CD4-positive, alpha-beta T cell treated with Interferon gamma for 1 hour (primary cell): ENCODE data around the gene MBLAC1.

Source experiments
- DNase-seq: peaks from one replicate; pipeline ENCODE4 v3.0.0-alpha.2; 2020

MBLAC1 gene

DNA sequence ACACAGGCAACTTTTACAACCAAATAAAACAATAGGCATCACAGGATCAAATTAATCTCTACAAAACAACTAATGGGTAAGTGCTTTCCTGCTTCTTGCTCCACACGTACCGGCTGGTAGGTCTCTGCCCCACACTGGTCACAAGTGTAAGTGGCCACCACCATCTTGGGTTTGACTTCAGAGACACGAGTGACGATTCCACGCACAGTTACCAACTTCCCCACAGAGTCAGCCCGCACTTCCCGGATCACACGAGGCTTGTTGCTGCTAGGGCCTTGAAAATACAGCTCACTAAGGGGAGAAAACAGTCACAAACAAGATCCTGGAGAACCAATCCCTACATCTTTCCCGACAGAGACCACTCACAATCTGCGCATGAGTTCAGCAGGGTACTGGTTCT lies 27.9 kb upstream of the MBLAC1 start:
- no peak for DNase-seq

DNA sequence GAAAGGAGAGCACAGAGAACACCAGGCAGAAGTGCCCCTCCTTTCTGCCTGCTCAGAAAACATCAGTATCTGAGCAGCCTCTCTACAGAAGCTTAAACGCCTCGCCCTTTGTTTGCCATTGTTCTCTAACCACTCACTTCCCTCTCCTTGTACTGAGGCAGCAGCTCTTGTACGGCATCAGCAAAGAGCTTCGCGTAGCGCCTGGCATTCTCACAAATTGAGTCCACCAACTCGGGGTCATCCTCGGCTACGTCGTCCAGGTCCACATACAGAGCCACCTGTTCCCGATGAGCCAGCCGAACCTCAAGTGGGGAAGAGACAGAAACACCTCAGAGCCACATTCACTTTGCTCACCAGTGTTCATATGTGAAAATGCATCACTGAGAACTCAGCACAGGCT lies 27.3 kb upstream of the MBLAC1 start:
- no peak for DNase-seq

DNA sequence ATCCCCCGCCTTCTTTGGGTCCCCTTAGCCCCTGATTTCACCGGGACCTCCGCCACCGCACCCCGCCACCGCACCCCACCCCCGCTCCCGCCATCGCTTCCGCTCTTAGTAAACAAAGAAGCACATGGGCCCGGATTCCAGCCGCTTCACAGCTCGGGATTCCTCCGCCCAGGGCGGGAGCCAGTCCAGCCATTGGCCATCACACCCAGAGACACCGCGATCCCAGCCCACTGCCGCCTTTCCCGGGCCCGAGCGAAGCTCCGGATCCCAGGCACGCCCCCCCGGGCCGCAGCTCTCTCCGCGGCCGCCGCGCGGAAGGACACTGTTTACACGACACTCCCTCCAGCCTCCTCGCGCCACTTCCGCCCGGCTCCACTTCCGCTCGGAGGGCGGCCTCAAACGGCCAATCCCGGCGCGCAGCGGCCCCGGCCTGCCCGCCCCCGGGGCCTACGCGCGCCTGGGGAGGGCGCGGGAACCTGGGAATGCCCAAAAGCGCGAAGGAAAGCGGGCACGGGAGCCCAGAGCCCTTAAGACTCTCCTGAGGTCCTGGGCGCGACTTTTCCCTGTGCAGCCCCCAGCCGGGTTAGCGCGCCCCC lies 26.2 kb upstream of the MBLAC1 start:
- peak; percentile 83 for DNase-seq

DNA sequence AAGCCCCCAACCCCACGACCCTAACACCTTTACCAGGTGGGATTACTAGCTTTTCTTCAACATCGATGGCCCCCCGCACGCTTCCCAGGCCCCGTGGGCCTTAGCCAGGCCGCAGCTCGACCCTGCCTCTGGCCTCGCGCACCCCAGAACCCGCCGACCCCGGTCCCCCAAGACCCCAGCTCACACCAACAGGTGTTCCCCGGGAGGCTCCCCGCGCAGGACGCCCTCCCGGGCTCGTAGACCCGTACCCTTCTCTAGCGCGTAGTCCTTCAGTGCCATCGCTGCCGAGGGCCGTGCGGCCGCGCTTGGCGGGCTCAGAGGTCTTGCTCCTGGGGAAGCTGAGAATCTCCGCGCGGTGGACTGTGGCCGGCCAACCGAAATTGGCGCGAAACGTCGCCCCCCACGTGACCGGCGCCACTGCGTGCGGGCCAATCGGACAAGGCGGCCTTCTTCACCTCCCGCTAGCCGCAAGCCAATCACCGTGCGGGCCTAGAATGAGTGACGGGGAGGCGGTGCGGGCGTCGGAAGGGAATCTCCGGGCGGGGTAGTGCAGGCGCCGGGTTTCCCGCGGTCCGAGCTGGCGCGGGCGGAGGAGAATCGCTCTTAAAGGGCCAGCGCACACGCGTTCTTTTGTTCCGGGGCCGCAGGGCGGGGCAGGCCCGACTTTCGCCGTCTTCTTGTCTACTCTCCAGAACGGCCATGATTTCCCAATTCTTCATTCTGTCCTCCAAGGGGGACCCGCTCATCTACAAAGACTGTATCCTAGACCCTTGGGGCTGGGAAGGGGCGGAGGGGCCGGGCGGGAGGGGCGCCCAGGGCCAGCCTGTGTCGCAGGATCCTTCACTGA lies 25.5 kb upstream of the MBLAC1 start, which contains the start of the genes AP4M1 and MCM7:
Gene AP4M1 (plus strand): TSS at position 628 of the 847 bp plus-strand sequence. CDS start 72 bp downstream, at position 700.
Gene MCM7 (minus strand): TSS at position 382 of the 847 bp plus-strand sequence. CDS start 103 bp downstream, at position 279.
- peak; percentile 96 for DNase-seq

DNA sequence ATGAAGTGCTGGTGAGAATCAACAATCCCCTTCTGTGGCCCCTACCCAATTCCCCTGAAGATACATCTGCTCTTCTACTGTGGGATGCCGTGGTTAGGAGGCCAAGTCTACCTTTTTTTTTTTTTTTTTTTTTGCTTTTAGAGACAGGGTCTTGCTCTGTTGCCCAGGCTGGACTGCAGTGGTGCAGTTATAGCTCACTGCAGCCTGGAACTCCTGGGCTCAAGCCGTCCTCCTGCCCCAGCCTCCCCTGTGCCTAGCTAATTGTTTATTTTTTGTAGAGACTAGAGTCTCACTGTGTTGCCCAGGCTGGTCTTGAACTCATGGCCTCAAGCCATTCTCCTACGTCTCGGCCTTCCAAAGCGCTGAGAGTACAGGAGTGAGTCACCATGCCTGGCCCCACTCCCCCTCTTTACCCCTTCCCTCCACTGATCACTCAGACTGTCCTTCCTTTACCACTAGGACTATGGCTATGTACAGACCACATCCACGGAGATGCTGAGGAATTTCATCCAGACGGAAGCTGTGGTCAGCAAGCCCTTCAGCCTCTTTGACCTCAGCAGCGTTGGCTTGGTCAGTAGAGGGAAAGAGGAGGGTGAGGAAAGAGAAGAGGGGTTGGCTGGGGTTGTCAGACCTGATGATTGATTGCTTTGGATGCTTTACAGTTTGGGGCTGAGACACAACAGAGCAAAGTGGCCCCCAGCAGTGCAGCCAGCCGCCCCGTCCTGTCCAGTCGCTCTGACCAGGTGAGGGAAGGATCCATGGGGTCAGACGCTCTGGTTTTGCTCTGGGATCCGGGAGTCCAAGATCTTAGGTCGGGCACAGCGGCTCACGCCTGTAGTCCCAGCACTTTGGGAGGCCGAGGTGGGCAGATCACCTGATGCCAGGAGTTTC lies 23.6 kb upstream of the MBLAC1 start:
- no peak for DNase-seq

DNA sequence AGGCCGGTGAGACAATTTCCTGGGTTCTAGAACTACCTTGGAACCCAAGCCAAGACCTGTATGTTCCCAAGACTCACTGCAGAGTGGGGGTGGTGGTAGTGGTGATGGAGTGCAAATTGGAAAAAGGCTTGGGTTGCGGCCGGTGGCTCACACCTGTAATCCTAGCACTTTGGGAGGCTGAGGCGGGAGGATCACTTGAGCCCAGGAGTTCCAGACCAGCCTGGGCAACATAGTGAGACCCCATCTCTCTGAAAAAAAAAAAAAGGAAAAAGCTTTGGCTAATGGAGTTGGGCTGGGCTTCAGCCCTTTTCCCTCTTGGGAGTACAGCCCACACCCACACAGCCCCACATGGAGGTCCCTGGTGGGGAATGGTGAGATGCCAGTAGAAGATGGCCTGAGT lies 21.2 kb upstream of the MBLAC1 start:
- no peak for DNase-seq

- DNase-seq = no peak
Observed at GRCh38 chr7:100106633-100107032, 20.1 kb upstream of the MBLAC1 start.

GRCh38 chr7:100107125-100107737 lies 19.5 kb upstream of the MBLAC1 start:
- no peak for DNase-seq

- no peak for DNase-seq
Observed at GRCh38 chr7:100107890-100108289, 18.9 kb upstream of the MBLAC1 start.

- DNase-seq = no peak
Observed at GRCh38 chr7:100109521-100110163, 17.1 kb upstream of the MBLAC1 start.

GRCh38 chr7:100111156-100111555 lies 15.6 kb upstream of the MBLAC1 start:
- no peak for DNase-seq

DNA sequence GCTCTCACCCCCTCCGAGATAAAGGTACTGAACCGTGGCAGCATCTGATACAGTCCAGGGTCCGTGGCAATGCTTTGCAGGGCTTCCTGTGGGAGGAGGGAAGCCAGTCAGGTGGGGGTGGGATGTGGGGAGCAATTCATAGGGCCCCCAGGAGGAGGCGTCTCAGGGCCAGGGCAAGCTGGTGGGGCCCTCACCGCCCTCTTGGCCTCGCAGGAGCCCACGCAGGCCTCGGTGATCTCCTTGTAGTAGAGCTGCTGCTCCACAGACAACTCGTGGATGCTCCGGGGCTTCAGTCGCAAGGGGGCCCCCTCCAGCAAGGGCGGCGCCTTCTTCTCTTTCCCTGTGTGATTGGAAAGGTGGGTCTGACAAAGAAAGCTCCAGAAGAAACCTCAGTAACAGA lies 14.9 kb upstream of the MBLAC1 start:
- DNase-seq = no peak

DNA sequence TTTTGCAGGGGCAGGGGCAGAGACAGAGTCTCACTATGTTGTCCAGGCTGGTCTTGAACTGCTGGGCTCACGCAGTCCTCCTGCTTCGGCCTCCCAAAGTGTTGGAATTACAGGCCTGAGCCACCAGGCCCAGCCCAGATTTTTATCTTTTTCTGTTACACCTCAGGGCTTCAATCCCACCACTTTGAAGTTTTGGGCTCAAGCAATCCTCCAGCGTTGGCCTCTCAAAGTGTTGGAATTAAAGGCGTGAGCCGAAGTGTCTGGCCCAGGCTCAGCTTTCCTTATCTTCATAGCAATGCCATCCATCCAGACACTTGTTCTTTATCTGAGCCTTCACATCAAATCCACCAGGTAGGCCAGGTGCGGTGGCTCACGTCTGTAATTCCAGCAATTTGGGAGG lies 11.7 kb upstream of the MBLAC1 start:
- no peak for DNase-seq

DNA sequence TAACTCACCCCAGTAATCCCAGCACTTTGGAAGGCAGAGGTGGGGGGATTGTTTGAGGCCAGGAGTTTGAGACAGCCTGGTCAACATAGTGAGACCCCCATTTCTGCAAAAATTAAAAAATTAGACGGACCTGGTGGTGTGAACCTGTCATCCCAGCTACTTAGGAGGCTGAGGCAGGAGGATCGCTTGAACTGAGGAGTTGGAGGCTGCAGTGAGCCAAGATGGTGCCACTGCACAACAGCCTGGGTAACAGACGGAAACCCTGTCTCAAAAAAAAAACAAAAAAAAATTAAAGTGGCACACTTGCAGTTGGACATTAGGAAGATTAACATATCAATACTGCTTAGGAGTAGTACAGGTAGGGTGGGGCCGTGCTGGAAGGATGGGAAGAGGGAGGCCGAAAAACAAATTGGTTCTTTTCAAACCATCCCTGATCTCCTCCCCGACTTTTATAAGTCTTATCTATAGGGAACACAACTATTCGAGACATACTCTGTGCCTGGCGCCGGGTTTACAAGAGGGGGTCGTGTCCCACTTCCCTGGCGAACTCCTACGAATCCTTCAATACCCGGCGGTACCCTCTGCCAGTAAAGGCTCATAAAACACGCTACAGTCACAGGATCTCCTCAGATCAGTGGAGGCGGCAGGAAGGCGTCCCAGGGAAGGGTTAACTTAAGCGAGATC lies 8.2 kb upstream of the MBLAC1 start:
- DNase-seq = no peak

GRCh38 chr7:100119072-100119969 lies 7.4 kb upstream of the MBLAC1 start, which contains the start of the genes CNPY4 and TAF6:
CNPY4 (plus strand) TSS chr7:100119634; CDS start chr7:100119745, 111 bp downstream.
TAF6 (minus strand) TSS chr7:100119358; CDS start chr7:100114209, 5,149 bp downstream.
- DNase-seq = peak; percentile 93

DNA sequence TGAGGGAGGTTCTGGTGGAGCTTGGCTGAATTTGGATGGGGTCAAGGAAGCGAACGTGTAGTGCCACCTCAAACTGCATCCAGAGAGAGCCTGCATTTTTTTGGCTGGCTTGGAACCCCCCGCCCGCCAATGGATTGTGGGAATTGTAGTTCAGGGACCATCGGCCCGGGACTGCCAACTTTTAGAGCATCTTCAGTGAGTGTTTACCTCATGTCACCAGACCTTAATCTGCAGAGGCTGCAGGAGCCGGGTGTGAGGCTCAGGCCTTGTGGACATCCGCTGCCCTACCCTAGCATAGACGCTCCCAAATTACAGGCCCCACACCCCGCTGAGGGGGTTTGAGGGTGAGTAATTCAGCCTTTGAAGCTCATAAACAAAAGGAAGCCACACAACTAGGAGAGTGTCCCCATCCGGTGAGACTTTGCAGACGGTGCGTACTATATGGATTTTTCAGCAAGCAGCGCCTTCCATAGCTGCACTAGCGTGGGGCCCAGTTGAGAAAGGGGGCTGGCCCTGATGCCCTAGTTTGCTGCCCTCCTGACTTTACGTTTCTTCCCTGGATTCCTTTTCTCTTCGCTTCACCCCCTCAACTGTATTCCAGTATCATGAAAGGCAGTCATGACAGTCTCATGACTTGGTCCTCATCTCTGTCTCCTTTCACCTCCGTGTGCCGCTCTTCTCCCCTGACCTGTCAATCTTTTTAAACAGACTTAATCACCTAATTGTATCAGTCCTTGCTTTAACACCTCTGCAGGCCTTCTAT lies 6.6 kb upstream of the MBLAC1 start:
- DNase-seq = peak; percentile 58

GRCh38 chr7:100120733-100121036 lies 6.1 kb upstream of the MBLAC1 start:
- DNase-seq = no peak

- DNase-seq = no peak
Observed at GRCh38 chr7:100122067-100122466, 4.7 kb upstream of the MBLAC1 start.

GRCh38 chr7:100122568-100122967 lies 4.2 kb upstream of the MBLAC1 start:
- no peak for DNase-seq
